Measurements from ENCODE around the gene CSMD2. TPM values are rescaled to one million over a fixed set of nuclear protein-coding genes. Genes with fewer than 3 reads are reported as not detected.

CSMD2 gene
- total RNA-seq, 4 donors from 2014 or later: 0.60 to 2.5 (median 1.2) TPM

DNA sequence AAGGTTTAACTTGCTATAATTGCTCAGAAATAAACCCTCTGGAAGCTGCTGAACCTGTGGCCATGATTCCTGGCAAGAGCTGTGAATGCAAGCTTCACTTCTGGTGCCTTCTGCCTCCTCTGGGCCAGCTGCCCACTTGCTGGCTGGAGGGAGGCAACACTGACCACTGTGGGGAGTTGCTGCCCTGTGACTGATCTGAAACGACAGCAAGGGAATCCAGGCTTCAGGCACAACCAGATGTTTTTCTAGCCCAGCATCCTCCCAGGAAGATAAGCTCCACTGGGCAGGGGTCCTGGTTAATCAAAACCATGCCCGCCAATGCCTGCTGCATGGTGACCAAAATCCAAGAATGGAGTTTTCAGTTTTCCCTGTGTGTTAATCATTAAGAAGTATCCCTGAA lies 481.1 kb downstream of the CSMD2 start:
- WGBS, 2 donors: 45 to 46% methylated on average over 2 of the region's 2 CpGs
- no peak overlapping the region for H3K27ac ChIP-seq
- no peaks in the 10 kb centered on the region for H3K9me3 ChIP-seq
- DNase-seq (ENCODE audit: low spot score in 2 of 2): no peak
- no peak overlapping the region for H3K4me3 ChIP-seq
- TF ChIP-seq POLR2A (IDR thresholded peaks at IDR 0.05): no peak
- TF ChIP-seq EP300 (IDR thresholded peaks at IDR 0.05): no peak
- TF ChIP-seq, protein P1, sequence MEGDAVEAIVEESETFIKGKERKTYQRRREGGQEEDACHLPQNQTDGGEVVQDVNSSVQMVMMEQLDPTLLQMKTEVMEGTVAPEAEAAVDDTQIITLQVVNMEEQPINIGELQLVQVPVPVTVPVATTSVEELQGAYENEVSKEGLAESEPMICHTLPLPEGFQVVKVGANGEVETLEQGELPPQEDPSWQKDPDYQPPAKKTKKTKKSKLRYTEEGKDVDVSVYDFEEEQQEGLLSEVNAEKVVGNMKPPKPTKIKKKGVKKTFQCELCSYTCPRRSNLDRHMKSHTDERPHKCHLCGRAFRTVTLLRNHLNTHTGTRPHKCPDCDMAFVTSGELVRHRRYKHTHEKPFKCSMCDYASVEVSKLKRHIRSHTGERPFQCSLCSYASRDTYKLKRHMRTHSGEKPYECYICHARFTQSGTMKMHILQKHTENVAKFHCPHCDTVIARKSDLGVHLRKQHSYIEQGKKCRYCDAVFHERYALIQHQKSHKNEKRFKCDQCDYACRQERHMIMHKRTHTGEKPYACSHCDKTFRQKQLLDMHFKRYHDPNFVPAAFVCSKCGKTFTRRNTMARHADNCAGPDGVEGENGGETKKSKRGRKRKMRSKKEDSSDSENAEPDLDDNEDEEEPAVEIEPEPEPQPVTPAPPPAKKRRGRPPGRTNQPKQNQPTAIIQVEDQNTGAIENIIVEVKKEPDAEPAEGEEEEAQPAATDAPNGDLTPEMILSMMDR (IDR thresholded peaks at IDR 0.05): no peak
- no peaks in the 10 kb centered on the region for H3K27me3 ChIP-seq
- H3K4me1 ChIP-seq: no peaks in the 10 kb centered on the region
- H3K36me3 ChIP-seq: no peaks in the 10 kb centered on the region

DNA sequence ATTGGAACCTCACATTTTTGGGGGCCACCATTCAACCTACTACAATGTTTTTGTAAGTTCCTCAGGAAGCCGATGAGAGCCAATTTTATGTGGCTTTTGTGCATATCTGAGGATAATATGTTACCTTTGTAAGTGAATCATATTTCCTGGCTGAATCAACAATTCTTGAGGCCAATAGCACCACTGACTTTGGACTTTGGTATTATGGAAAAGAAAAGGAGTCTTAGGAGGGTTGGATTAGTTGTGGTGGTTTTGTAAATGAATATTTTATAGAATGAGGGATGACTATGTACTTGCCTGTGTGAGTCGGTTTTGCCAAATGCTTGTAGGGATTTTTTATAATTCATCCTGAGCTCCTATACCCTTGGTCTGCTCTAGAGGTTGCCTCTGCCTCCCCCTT lies 482.7 kb downstream of the CSMD2 start:
- H3K4me3 ChIP-seq: no peak overlapping the region
- H3K27ac ChIP-seq: no peak overlapping the region
- H3K27me3 ChIP-seq: no peaks in the 10 kb centered on the region
- no peaks in the 10 kb centered on the region for H3K4me1 ChIP-seq
- WGBS, 2 donors: 90 to 94% methylated on average over 2 of the region's 2 CpGs
- H3K9me3 ChIP-seq: no peaks in the 10 kb centered on the region
- TF ChIP-seq, protein P1 (IDR thresholded peaks at IDR 0.05): no peak
- TF ChIP-seq POLR2A (IDR thresholded peaks at IDR 0.05): no peak
- TF ChIP-seq EP300 (IDR thresholded peaks at IDR 0.05): no peak
- no peaks in the 10 kb centered on the region for H3K36me3 ChIP-seq
- DNase-seq (ENCODE audit: low spot score in 2 of 2): no peak

DNA sequence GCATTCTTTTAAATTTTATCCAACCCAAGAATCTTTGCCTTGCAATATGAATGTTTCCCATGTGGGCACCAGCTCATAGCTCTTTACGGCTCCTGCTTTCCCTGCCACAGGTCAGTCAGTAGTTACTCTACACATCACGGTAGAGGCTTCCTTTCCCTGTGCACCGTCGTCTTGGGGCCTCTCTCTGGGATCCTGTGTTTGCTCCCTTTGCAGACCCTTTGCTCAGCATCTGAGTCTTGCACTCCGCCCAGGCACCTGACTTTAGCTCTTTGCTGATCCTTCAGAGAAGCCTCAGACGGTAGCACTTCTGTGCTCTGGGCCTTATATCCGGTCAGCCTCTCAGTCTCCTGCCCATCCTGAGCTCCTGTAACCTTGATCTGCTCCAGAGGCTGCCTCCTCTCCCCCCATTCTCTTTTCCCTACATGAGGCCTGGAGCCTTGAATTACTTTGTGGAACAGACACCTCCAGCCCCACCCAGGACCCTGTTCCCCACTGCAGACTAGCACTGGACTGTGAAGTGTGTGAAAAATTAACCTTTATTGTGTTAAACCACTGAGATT lies 484.7 kb downstream of the CSMD2 start:
- Histone ChIP-seq H3K27ac (no peak overlapping the region), H3K27me3 (no peaks in the 10 kb centered on the region), H3K4me1 (no peaks in the 10 kb centered on the region), H3K4me3 (no peak overlapping the region), H3K9me3 (peaks cover 0 to 2% (median 0%) of the 10 kb centered on the region in 4 donors), H3K36me3 (no peaks in the 10 kb centered on the region)
- no peak for DNase-seq (ENCODE audit: low spot score in 2 of 2)
- TF ChIP-seq POLR2A (IDR thresholded peaks at IDR 0.05) (no peak), EP300 (IDR thresholded peaks at IDR 0.05) (no peak)
- TF ChIP-seq, protein P1 (IDR thresholded peaks at IDR 0.05): no peak
- WGBS, 2 donors: 84 to 89% methylated on average over 7 of the region's 7 CpGs

DNA sequence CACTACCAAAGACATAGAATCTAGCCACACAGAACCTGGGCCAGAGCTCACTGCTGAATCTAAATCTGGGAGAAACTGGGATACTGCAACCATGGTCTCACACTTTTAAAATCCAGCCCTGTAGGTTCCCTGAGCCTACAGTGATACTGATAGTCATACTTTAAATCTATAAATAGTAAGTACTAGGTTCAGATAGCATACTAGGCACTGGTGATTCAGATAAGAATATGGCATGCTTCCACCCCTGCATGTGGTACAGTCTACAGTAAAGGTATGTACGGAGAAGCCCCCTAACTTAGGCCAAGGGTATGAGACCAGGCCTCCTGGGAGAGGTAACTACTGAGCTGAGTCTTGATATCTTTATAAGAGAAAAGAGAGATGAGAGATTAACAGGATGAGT lies 494.5 kb downstream of the CSMD2 start:
- 73 to 82% methylated on average over 1 of the region's 1 CpG for WGBS, 2 donors
- H3K4me3 ChIP-seq: no peak overlapping the region
- H3K27ac ChIP-seq: no peak overlapping the region
- peaks cover 0 to 16% (median 0%) of the 10 kb centered on the region in 4 donors for H3K9me3 ChIP-seq
- TF ChIP-seq EP300 (IDR thresholded peaks at IDR 0.05) (no peak), POLR2A (IDR thresholded peaks at IDR 0.05) (no peak)
- TF ChIP-seq, protein P1 (IDR thresholded peaks at IDR 0.05): no peak
- H3K36me3 ChIP-seq: no peaks in the 10 kb centered on the region
- H3K27me3 ChIP-seq: no peaks in the 10 kb centered on the region
- no peak for DNase-seq (ENCODE audit: low spot score in 2 of 2)
- no peaks in the 10 kb centered on the region for H3K4me1 ChIP-seq

DNA sequence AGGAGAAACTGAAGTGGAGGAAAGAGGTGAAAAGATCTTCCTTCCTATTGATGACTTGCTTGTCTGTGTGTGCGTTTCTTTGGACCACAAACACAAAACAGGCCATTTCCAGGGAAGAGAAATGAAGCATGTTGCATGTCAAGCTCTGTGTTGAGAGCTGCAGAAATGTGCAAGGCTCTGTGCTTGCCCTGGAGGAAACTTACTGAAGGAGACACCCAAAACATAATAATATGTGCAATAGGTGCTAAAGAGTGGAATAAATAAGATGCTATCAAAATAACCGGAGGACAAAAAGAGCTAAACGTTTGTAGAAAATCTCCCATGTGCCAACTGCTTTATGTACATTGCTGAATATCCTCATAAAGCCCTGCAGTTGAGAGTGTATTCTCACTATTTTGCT lies 496.3 kb downstream of the CSMD2 start:
- Histone ChIP-seq H3K9me3 (peaks cover 0 to 16% (median 0%) of the 10 kb centered on the region in 4 donors), H3K4me1 (no peaks in the 10 kb centered on the region), H3K27ac (no peak overlapping the region), H3K36me3 (no peaks in the 10 kb centered on the region), H3K4me3 (no peak overlapping the region), H3K27me3 (no peaks in the 10 kb centered on the region)
- DNase-seq (ENCODE audit: low spot score in 2 of 2): no peak
- TF ChIP-seq, protein P1 (IDR thresholded peaks at IDR 0.05): no peak
- TF ChIP-seq EP300 (IDR thresholded peaks at IDR 0.05) (no peak), POLR2A (IDR thresholded peaks at IDR 0.05) (no peak)
- WGBS, 2 donors: 54 to 68% methylated on average over 3 of the region's 3 CpGs
